ENCODE results near the gene CDC42. TPM values are rescaled to one million over a fixed set of nuclear protein-coding genes. Genes with fewer than 3 reads are reported as not detected.
"Not testable (repeated sequence)": the region's sequence is repeated elsewhere in the genome, so short reads cannot be mapped to it uniquely, and the experiment has no call there.

CDC42 gene
- total and polyA plus RNA-seq, 5 donors: 92.1 to 178 (median 131) TPM

DNA sequence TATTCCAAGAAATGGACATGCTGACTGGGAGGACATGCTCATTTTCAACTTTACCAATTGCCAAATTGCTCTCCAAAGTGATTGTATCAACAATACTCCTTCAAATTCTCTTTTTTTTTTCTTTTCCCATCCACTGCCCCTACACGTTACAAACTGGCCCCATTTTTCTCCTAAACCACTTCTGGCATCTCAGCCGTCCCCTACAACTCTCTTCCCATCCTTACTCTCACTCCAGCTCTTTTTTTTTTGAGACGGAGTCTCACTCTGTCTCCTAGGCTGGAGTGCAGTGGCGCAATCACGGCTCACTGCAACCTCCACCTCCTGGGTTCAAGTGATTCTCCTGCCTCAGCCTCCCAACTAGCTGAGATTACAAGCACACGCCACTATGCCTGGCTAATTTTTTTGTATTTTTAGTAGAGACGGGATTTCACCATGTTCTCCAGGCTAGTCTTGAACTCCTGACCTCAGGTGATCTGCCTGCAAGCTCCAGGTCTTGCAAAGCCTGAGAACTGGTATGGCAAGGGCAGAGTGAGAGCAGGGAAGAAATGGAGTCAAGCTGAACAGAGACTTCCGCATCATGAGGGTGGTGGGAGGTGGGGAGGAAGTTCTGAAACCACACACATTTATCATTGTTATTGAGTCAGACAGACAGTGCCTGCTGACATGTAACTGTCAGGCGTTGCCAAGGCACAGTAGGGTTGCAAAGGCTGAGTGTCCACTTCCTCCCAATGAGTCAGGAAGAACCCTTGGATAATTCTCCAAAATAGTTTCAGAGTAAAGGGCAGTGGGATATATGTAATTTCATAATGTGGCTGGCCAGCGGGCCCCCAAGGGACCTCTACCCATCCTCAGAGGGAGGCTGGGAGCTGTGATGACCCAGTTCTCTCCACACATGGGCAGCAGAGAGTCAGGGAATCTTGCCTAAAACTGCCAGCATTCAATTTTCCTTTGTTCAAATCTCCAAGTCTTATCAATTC is 33.6 kb upstream of the CDC42 start:
- peak in 1 of 3 donors; percentile 49 for DNase-seq
- ATAC-seq: peak; percentile 67 to 69
- H3K27me3 ChIP-seq (ENCODE audit: control insufficient read depth, insufficient read depth): no peaks in the 10 kb centered on the region
- no peak overlapping the region for H3K4me3 ChIP-seq (ENCODE audit: low read length)
- H3K9me3 ChIP-seq (ENCODE audit: control insufficient read depth, low read length): no peaks in the 10 kb centered on the region
- no peak overlapping the region for H3K27ac ChIP-seq (ENCODE audit: low read length)
- intact Hi-C loops (cut with DNase I): no loop called here
- H3K4me1 ChIP-seq (ENCODE audit: control insufficient read depth, insufficient read depth, low read length): no peaks in the 10 kb centered on the region
- 56% methylated on average over 10 of the region's 10 CpGs for WGBS

DNA sequence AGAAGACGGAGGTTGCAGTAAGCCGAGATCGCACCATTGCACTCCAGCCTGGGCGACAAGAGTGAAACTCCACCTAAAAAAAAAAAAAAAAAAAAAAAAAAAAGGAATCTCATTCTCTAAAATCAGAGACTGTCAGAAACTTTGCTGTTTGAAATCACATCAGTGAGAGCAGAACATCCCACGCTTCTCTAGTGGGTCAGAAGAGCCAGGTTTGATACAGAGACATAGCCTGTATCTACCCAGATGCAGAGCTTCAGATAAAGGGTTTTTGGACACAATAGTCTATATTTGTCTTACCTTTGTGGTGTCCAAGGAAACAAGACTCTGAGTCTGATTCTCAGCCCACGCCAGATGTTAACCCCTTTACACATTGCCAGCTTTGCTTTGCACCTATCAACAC is 31.4 kb upstream of the CDC42 start:
- intact Hi-C loops (cut with DNase I): no loop called here
- H3K27me3 ChIP-seq (ENCODE audit: control insufficient read depth, insufficient read depth): no peaks in the 10 kb centered on the region
- DNase-seq: no peak
- no peak for ATAC-seq
- no peak overlapping the region for H3K27ac ChIP-seq (ENCODE audit: low read length)
- WGBS: 89% methylated on average over 6 of the region's 6 CpGs
- no peak overlapping the region for H3K4me3 ChIP-seq (ENCODE audit: low read length)
- no peaks in the 10 kb centered on the region for H3K9me3 ChIP-seq (ENCODE audit: control insufficient read depth, low read length)
- no peaks in the 10 kb centered on the region for H3K4me1 ChIP-seq (ENCODE audit: control insufficient read depth, insufficient read depth, low read length)

DNA sequence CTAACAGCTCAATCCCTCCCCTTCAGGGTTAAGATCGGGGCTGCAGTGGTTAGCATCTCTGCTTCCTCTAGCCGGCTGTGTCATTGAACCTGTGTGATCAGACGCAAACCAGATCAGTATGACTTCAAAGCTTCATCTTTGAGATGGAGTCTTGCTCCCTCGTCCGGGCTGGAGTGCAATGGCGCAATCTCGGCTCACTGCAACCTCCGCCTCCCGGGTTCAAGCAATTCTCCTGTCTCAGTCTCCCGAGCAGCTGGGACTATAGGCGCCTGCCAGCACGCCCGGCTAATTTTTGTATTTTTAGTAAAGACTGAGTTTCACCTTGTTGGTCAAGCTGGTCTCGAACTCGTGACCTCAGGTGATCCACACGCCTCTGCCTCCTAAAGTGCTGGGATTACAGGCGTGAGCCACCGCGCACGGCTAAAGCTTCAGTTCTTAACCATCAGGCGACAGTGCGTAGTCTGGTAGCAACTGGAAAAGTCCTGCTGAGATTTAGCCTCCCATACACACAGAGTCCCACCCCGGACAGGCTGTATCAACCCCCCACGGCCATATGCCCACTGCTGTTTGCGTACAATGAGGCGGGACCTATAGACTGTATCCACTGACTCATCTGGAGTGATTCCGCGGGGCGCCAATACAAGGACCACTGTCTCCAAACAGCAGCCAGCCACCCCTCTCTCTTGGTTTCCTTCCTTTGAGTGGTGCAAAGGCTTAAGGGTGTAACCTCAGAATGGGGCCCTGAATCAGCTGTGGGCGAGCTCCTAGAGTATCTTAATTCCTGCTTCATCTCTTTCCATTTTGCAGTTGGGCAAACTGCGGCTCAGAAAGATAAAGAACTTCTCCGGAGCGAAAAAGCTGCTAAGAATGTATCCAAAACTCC is 27.8 kb upstream of the CDC42 start:
- Histone ChIP-seq H3K9me3 (ENCODE audit: control insufficient read depth, low read length) (no peaks in the 10 kb centered on the region), H3K27me3 (ENCODE audit: control insufficient read depth, insufficient read depth) (no peaks in the 10 kb centered on the region), H3K4me1 (ENCODE audit: control insufficient read depth, insufficient read depth, low read length) (no peaks in the 10 kb centered on the region), H3K4me3 (ENCODE audit: low read length) (peak overlapping the region; percentile 60), H3K27ac (ENCODE audit: low read length) (peak overlapping the region; percentile 90)
- 2% methylated on average over 33 of the region's 33 CpGs for WGBS
- DNase-seq (peak; percentile 62 to 82 (median 79)), ATAC-seq (peak; percentile 71 to 76)
- intact Hi-C loops (cut with DNase I): no loop called here

- peak; percentile 89 to 91 (median 90) for DNase-seq
- WGBS: under 1% methylated on average over 42 of the region's 42 CpGs
- H3K27me3 ChIP-seq (ENCODE audit: control insufficient read depth, insufficient read depth): no peaks in the 10 kb centered on the region
These were observed 26.9 kb upstream of the CDC42 start for GRCh38 chr1:22025368-22026155.

DNA sequence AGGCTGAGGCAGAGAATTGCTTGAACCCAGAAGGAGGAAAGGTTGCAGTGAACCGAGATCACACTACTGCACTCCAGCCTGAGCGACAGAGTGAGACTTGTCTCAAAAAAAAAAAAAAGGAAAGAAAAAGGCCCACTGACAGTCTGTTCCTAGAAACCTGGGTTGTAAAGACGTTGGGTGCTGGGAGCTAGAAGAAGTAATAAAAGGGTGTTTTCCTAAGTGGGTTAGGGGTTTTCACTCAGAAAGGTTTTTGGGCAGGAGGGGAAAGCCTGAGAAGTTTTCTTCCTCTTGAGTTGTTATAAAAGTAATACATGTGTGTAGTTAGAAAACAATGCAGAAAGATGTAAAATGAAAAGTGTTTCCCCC is 25.6 kb upstream of the CDC42 start:
- intact Hi-C loops (cut with DNase I): no loop called here
- ATAC-seq (no peak), DNase-seq (no peak)
- Histone ChIP-seq H3K9me3 (ENCODE audit: control insufficient read depth, low read length) (no peaks in the 10 kb centered on the region), H3K4me3 (ENCODE audit: low read length) (no peak overlapping the region), H3K4me1 (ENCODE audit: control insufficient read depth, insufficient read depth, low read length) (no peaks in the 10 kb centered on the region), H3K27ac (ENCODE audit: low read length) (no peak overlapping the region), H3K27me3 (ENCODE audit: control insufficient read depth, insufficient read depth) (no peaks in the 10 kb centered on the region)
- 78% methylated on average over 3 of the region's 3 CpGs for WGBS

More at GRCh38 chr1:22025368-22026155, 26.9 kb upstream of the CDC42 start:
- intact Hi-C loops (cut with DNase I): no loop called here
- Histone ChIP-seq H3K9me3 (ENCODE audit: control insufficient read depth, low read length) (no peaks in the 10 kb centered on the region), H3K4me1 (ENCODE audit: control insufficient read depth, insufficient read depth, low read length) (no peaks in the 10 kb centered on the region), H3K27ac (ENCODE audit: low read length) (peak overlapping the region; percentile 94), H3K4me3 (ENCODE audit: low read length) (peak overlapping the region; percentile 60)
- peak; percentile 96 to 97 for ATAC-seq

- 86% methylated on average over 4 of the region's 4 CpGs for WGBS
- intact Hi-C loops (cut with DNase I): no loop called here
- DNase-seq (no peak), ATAC-seq (no peak)
- Histone ChIP-seq H3K4me3 (ENCODE audit: low read length) (no peak overlapping the region), H3K4me1 (ENCODE audit: control insufficient read depth, insufficient read depth, low read length) (no peaks in the 10 kb centered on the region), H3K9me3 (ENCODE audit: control insufficient read depth, low read length) (no peaks in the 10 kb centered on the region), H3K27ac (ENCODE audit: low read length) (no peak overlapping the region), H3K27me3 (ENCODE audit: control insufficient read depth, insufficient read depth) (no peaks in the 10 kb centered on the region)
These were observed 22.5 kb upstream of the CDC42 start for GRCh38 chr1:22030057-22030456.

- intact Hi-C loops (cut with DNase I): no loop called here
- Histone ChIP-seq H3K4me1 (ENCODE audit: control insufficient read depth, insufficient read depth, low read length) (no peaks in the 10 kb centered on the region), H3K9me3 (ENCODE audit: control insufficient read depth, low read length) (no peaks in the 10 kb centered on the region), H3K27me3 (ENCODE audit: control insufficient read depth, insufficient read depth) (no peaks in the 10 kb centered on the region), H3K4me3 (ENCODE audit: low read length) (no peak overlapping the region), H3K27ac (ENCODE audit: low read length) (peak overlapping the region; percentile 27)
- WGBS: 77% methylated on average over 3 of the region's 3 CpGs
- DNase-seq: no peak
- ATAC-seq: no peak
These were observed 22.0 kb upstream of the CDC42 start for GRCh38 chr1:22030473-22030872.

DNA sequence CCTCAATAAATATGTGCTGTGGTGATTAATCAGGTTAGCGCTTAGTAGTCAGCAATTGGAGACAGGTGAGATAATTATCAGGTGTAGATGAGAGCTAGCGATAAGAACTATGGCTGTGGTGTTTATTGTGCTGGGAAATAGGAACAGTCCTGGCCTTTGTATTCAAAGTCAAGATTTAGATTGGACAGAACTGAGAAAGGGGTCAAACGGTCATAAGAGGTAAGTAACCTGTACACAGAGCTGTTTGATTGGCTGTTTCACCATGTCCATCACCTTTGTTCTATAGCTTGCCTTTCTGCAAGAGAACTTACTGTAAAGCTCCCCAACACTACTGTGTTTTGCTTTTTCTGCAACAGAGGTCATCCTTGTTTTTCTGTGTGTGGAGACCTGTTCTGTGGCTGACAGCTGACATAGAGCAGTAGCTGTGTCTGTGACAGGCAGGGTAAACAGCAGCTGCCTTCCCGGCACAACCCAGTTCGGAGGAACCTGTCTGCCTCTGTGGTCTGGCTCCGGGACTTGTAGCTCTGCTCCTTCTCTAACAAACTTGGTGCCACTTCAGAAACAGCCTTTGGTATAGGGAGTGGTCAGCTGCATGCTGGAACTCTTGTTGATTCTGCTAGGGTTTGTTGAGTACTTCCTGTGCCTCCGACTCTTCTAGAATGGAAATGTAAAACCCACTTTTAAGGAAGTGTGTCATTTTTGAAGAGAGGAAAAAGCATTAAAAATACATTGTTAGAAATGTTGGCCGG is 21.1 kb upstream of the CDC42 start:
- Histone ChIP-seq H3K4me1 (ENCODE audit: control insufficient read depth, insufficient read depth, low read length) (no peaks in the 10 kb centered on the region), H3K9me3 (ENCODE audit: control insufficient read depth, low read length) (no peaks in the 10 kb centered on the region), H3K27me3 (ENCODE audit: control insufficient read depth, insufficient read depth) (no peaks in the 10 kb centered on the region), H3K4me3 (ENCODE audit: low read length) (no peak overlapping the region), H3K27ac (ENCODE audit: low read length) (no peak overlapping the region)
- ATAC-seq: peak in 1 of 2 donors; percentile 55
- intact Hi-C loops (cut with DNase I): no loop called here
- WGBS: 57% methylated on average over 8 of the region's 8 CpGs
- no peak for DNase-seq

GRCh38 chr1:22034834-22035233 is 17.7 kb upstream of the CDC42 start:
- H3K9me3 ChIP-seq (ENCODE audit: control insufficient read depth, low read length); H3K4me3 ChIP-seq (ENCODE audit: low read length); H3K27me3 ChIP-seq (ENCODE audit: control insufficient read depth, insufficient read depth); ATAC-seq; H3K27ac ChIP-seq (ENCODE audit: low read length); intact Hi-C loops (cut with DNase I); DNase-seq; H3K4me1 ChIP-seq (ENCODE audit: control insufficient read depth, insufficient read depth, low read length): not testable (repeated sequence)
- WGBS: 84% methylated on average over 5 of the region's 5 CpGs

GRCh38 chr1:22037520-22037919 is 15.0 kb upstream of the CDC42 start:
- Histone ChIP-seq H3K4me1 (ENCODE audit: control insufficient read depth, insufficient read depth, low read length) (peaks cover 2% of the 10 kb centered on the region), H3K4me3 (ENCODE audit: low read length) (no peak overlapping the region), H3K9me3 (ENCODE audit: control insufficient read depth, low read length) (no peaks in the 10 kb centered on the region), H3K27ac (ENCODE audit: low read length) (no peak overlapping the region), H3K27me3 (ENCODE audit: control insufficient read depth, insufficient read depth) (no peaks in the 10 kb centered on the region)
- ATAC-seq (no peak), DNase-seq (no peak)
- 63% methylated on average over 7 of the region's 7 CpGs for WGBS
- intact Hi-C loops (cut with DNase I): no loop called here

Data from right cardiac atrium (tissue), 5 donors.